ENCODE data around the gene PEF1.

GRCh38 chr1:31591425-31592093, 53.1 kb downstream of the PEF1 start:
- TF ChIP-seq CTCF (IDR thresholded peaks at IDR 0.05) (no peak), POLR2A (IDR thresholded peaks at IDR 0.05) (no peak)
